ENCODE results near the gene NELFA.
A peak's percentile ranks its signal among the peaks of the same experiment; 100 is the strongest.
"Not testable (repeated sequence)": the region's sequence is repeated elsewhere in the genome, so short reads cannot be mapped to it uniquely, and the experiment has no call there.

NELFA gene

GRCh38 chr4:2043396-2044118 is 34.8 kb upstream of the NELFA start:
- TF ChIP-seq CTCF (IDR thresholded peaks at IDR 0.05), result no peak
- TF ChIP-seq ZFX (IDR thresholded peaks at IDR 0.05; ENCODE audit: borderline replicate concordance), result no peak
- no peak overlapping the region for H3K27ac ChIP-seq

- no peak for TF ChIP-seq ZFX (IDR thresholded peaks at IDR 0.05; ENCODE audit: borderline replicate concordance)
- no peak for TF ChIP-seq CTCF (IDR thresholded peaks at IDR 0.05)
- no peak overlapping the region for H3K27ac ChIP-seq
These were observed 34.2 kb upstream of the NELFA start for GRCh38 chr4:2042947-2043395.

- TF ChIP-seq ZFX (IDR thresholded peaks at IDR 0.05; ENCODE audit: borderline replicate concordance) (no peak), CTCF (IDR thresholded peaks at IDR 0.05) (0 out of 2 replicates have a peak, but pooled peaks have one; percentile 7)
- H3K27ac ChIP-seq, result no peak overlapping the region
These were observed 33.6 kb upstream of the NELFA start for GRCh38 chr4:2042204-2042946.

- TF ChIP-seq CTCF (IDR thresholded peaks at IDR 0.05), result no peak
- TF ChIP-seq ZFX (IDR thresholded peaks at IDR 0.05; ENCODE audit: borderline replicate concordance), result no peak
- H3K27ac ChIP-seq, result no peak overlapping the region
These were observed 32.7 kb upstream of the NELFA start for GRCh38 chr4:2041239-2042130.

GRCh38 chr4:2040391-2041238 is 31.8 kb upstream of the NELFA start:
- no peak overlapping the region for H3K27ac ChIP-seq
- TF ChIP-seq ZFX (IDR thresholded peaks at IDR 0.05; ENCODE audit: borderline replicate concordance), result no peak
- TF ChIP-seq CTCF (IDR thresholded peaks at IDR 0.05), result no peak

- H3K27ac ChIP-seq, result no peak overlapping the region
- TF ChIP-seq ZFX (IDR thresholded peaks at IDR 0.05; ENCODE audit: borderline replicate concordance), result no peak
These were observed 28.1 kb upstream of the NELFA start for GRCh38 chr4:2036866-2037265.

- TF ChIP-seq ZFX (IDR thresholded peaks at IDR 0.05; ENCODE audit: borderline replicate concordance) (no peak), CTCF (IDR thresholded peaks at IDR 0.05) (no peak)
- no peak overlapping the region for H3K27ac ChIP-seq
These were observed 27.6 kb upstream of the NELFA start for GRCh38 chr4:2036327-2036726.

GRCh38 chr4:2031161-2031560 is 22.4 kb upstream of the NELFA start:
- H3K27ac ChIP-seq, result not testable (repeated sequence)

- not testable (repeated sequence) for H3K27ac ChIP-seq
These were observed 18.3 kb upstream of the NELFA start for GRCh38 chr4:2027120-2027519.

All from 22Rv1 (cell line).